CD4-positive, alpha-beta T cell (primary cell): ENCODE results near the gene NME3. TPM values are rescaled to one million over a fixed set of nuclear protein-coding genes. Genes with fewer than 3 reads are reported as not detected.

ENCODE experiments used
- ATAC-seq: fragments of 200-7000 bp; cut with Tn5 transposase; one replicate; pipeline ENCODE4 v1.10.0; 2022; ENCODE audit warnings: mild to moderate bottlenecking; ENCODE audit not compliant: poor library complexity
- CTCF ChIA-PET: fragments of 350-600 bp; sonication (Branson Sonifier 250); formaldehyde crosslinking; loops from one replicate; lab custom pipeline; 2021; ENCODE audit warnings: antibody characterized with exemption, inconsistent platforms; lab: Charles Lee
- POLR2A ChIA-PET: fragments of 350-600 bp; sonication (Branson Sonifier 250); formaldehyde crosslinking; loops from one replicate; lab custom pipeline; 2021; ENCODE audit warnings: antibody characterized with exemption, inconsistent platforms; lab: Charles Lee
- DNase-seq, 14 experiments: peaks; one replicate each; pipeline ENCODE4 v3.0.0-alpha.2; 2013 to 2020; ENCODE audit warnings: mixed read lengths in 2 of 14
- H3K27ac ChIP-seq, 2 donors: one replicate each; pipeline versions ENCODE4 v1.5.1 to v1.7.0; 2013; ENCODE audit warnings: low read length in 2 of 2, low read depth in 1 of 2, mild to moderate bottlenecking in 1 of 2
- H3K27me3 ChIP-seq, 2 experiments: 1 replicate in 1 of 2; 2 replicates in 1 of 2; pipeline versions ENCODE4 v1.6.1 to v1.7.0; 2013; ENCODE audit warnings: low read length in 2 of 2, control low read depth in 1 of 2, mild to moderate bottlenecking in 1 of 2, moderate library complexity in 1 of 2; ENCODE audit not compliant: insufficient read depth in 2 of 2, control insufficient read depth in 1 of 2
- H3K36me3 ChIP-seq: one replicate; pipeline ENCODE4 v1.6.1; 2013; ENCODE audit warnings: low read length, control low read depth; ENCODE audit not compliant: insufficient read depth
- H3K4me1 ChIP-seq: one replicate; pipeline ENCODE4 v1.6.1; 2013; ENCODE audit warnings: low read length, control low read depth; ENCODE audit not compliant: insufficient read depth
- H3K4me3 ChIP-seq: one replicate; pipeline ENCODE4 v1.5.1; 2013; ENCODE audit warnings: mild to moderate bottlenecking, low read length, moderate library complexity
- H3K9me3 ChIP-seq, 2 experiments: 1 replicate in 1 of 2; 2 replicates in 1 of 2; pipeline versions ENCODE4 v1.6.1 to v1.7.0; 2013; ENCODE audit warnings: low read length in 2 of 2, mild to moderate bottlenecking in 2 of 2, control low read depth in 1 of 2, moderate library complexity in 1 of 2; ENCODE audit not compliant: control insufficient read depth in 1 of 2, insufficient read depth in 1 of 2
- H3K27ac Mint-ChIP-seq: one replicate; pipeline ENCODE4 v1.8.0; 2020; ENCODE audit warnings: mixed read lengths
- H3K27me3 Mint-ChIP-seq: one replicate; pipeline ENCODE4 v1.8.0; 2021; ENCODE audit warnings: mixed read lengths
- H3K36me3 Mint-ChIP-seq: one replicate; pipeline ENCODE4 v1.8.0; 2021; ENCODE audit warnings: low read depth, mixed read lengths
- H3K4me1 Mint-ChIP-seq: one replicate; pipeline ENCODE4 v1.8.0; 2021; ENCODE audit warnings: low read depth, mixed read lengths
- H3K4me3 Mint-ChIP-seq: one replicate; pipeline ENCODE4 v1.8.0; 2020; ENCODE audit warnings: mild to moderate bottlenecking, mixed read lengths
- H3K9me3 Mint-ChIP-seq: one replicate; pipeline ENCODE4 v1.8.0; 2020; ENCODE audit warnings: mixed read lengths
- CTCF ChIP-seq: fragments of 200-600 bp; IDR thresholded peaks from one replicate; pipeline ENCODE4 v1.8.0; 2022; ENCODE audit warnings: antibody characterized with exemption, mild to moderate bottlenecking
- intact Hi-C, 2 experiments: fragments of 100-400 bp; cut with DNase I in 1 of 2; cut with micrococcal nuclease in 1 of 2; formaldehyde crosslinking; loops; one replicate each; pipeline versions ENCODE4 v1.15.1 to v1.9.0; 2023 to 2025; cut with DNase I, micrococcal nuclease
- total RNA-seq, 174 experiments: library from RNA in 2 of 174; stranded (reverse) in 2 of 174; gene quantifications; one replicate each; pipeline ENCODE4 v1.2.3 and lab custom pipeline; 2021 to 2026

NME3 gene
- total RNA-seq, 2 experiments from 2014 or later = 46.2 to 54.2 TPM

- H3K9me3 Mint-ChIP-seq = no peaks in the 10 kb centered on the region
- H3K27ac Mint-ChIP-seq = no peak overlapping the region
- H3K36me3 ChIP-seq = peaks cover 71% of the 10 kb centered on the region
- intact Hi-C loops = no loop called here
- H3K27me3 Mint-ChIP-seq = no peaks in the 10 kb centered on the region
- H3K4me1 ChIP-seq = no peaks in the 10 kb centered on the region
- ChIA-PET CTCF (no interaction called here), POLR2A (no interaction called here)
- no peak for DNase-seq
- no peak for TF ChIP-seq CTCF
- H3K27ac ChIP-seq = no peak overlapping the region
- H3K4me3 ChIP-seq = no peak overlapping the region
- no peak for ATAC-seq
- H3K4me3 Mint-ChIP-seq = no peak overlapping the region
- H3K4me1 Mint-ChIP-seq = no peaks in the 10 kb centered on the region
- peaks cover 62% of the 10 kb centered on the region for H3K36me3 Mint-ChIP-seq
- no peaks in the 10 kb centered on the region for H3K27me3 ChIP-seq
- H3K9me3 ChIP-seq = no peaks in the 10 kb centered on the region
Measured at GRCh38 chr16:1749152-1750117, 21.9 kb downstream of the NME3 start.

GRCh38 chr16:1747934-1748333 lies 23.4 kb downstream of the NME3 start:
- no peaks in the 10 kb centered on the region for H3K4me1 Mint-ChIP-seq
- Histone ChIP-seq H3K27ac (no peak overlapping the region), H3K36me3 (peaks cover 82% of the 10 kb centered on the region), H3K4me3 (no peak overlapping the region), H3K4me1 (no peaks in the 10 kb centered on the region), H3K27me3 (no peaks in the 10 kb centered on the region), H3K9me3 (no peaks in the 10 kb centered on the region)
- ChIA-PET POLR2A (no interaction called here), CTCF (no interaction called here)
- peaks cover 57% of the 10 kb centered on the region for H3K36me3 Mint-ChIP-seq
- no peaks in the 10 kb centered on the region for H3K9me3 Mint-ChIP-seq
- TF ChIP-seq CTCF = no peak
- DNase-seq (no peak), ATAC-seq (no peak)
- intact Hi-C loops = no loop called here
- no peak overlapping the region for H3K4me3 Mint-ChIP-seq
- no peaks in the 10 kb centered on the region for H3K27me3 Mint-ChIP-seq
- H3K27ac Mint-ChIP-seq = no peak overlapping the region

DNA sequence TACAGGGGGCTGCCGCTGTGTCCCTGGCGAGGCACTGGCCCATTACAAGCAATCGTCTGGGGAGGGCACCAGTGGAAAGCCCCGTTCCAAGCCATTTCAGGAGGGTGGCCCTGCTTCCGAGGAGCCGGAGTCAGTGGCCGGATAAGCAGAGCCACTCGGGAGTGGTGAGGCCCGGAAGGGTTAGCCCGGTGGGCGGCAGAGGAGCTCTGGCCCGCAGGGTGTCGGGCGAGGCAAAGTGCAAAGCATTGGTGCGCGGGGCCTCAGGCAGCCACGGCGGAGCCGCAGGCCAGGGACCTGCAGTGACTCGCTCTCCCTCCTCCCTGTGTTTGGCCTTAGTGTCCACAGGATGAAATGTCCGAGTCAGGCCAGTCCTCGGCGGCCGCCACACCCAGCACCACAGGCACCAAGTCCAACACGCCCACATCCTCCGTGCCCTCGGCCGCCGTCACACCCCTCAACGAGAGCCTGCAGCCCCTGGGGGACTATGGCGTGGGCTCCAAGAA lies 24.6 kb downstream of the NME3 start:
- Mint-ChIP-seq H3K27ac (no peak overlapping the region), H3K4me3 (no peak overlapping the region), H3K9me3 (no peaks in the 10 kb centered on the region), H3K27me3 (no peaks in the 10 kb centered on the region), H3K36me3 (peaks cover 52% of the 10 kb centered on the region), H3K4me1 (no peaks in the 10 kb centered on the region)
- H3K36me3 ChIP-seq = peaks cover 72% of the 10 kb centered on the region
- ChIA-PET CTCF (no interaction called here), POLR2A (no interaction called here)
- no peak for TF ChIP-seq CTCF
- H3K4me1 ChIP-seq = peaks cover under 1% of the 10 kb centered on the region
- intact Hi-C loops = no loop called here
- DNase-seq (no peak), ATAC-seq (no peak)
- no peak overlapping the region for H3K27ac ChIP-seq
- H3K9me3 ChIP-seq = no peaks in the 10 kb centered on the region
- H3K4me3 ChIP-seq = no peak overlapping the region
- no peaks in the 10 kb centered on the region for H3K27me3 ChIP-seq
